Activated naive CD4-positive, alpha-beta T cell treated with anti-CD3 and anti-CD28 coated beads, Interleukin-2, amount 10 ng/mL, durations not matched to agents 7 days and 5 days (primary cell): ENCODE measurements around the gene BANK1.

Experiments used
- CTCF ChIA-PET: fragments of 350-600 bp; sonication (Branson Sonifier 250); formaldehyde crosslinking; loops from one replicate; lab custom pipeline; 2021; ENCODE audit warnings: antibody characterized with exemption; lab: Charles Lee
- DNase-seq: peaks from one replicate; pipeline ENCODE4 v3.0.0-alpha.2; 2020
- H3K27ac Mint-ChIP-seq: one replicate; pipeline ENCODE4 v1.8.0; 2021; ENCODE audit warnings: mild to moderate bottlenecking, moderate library complexity, mixed read lengths
- H3K27me3 Mint-ChIP-seq: one replicate; pipeline ENCODE4 v1.8.0; 2021; ENCODE audit warnings: mild to moderate bottlenecking, mixed read lengths
- H3K36me3 Mint-ChIP-seq: one replicate; pipeline ENCODE4 v1.8.0; 2021; ENCODE audit warnings: mixed read lengths
- H3K4me1 Mint-ChIP-seq: one replicate; pipeline ENCODE4 v1.8.0; 2021; ENCODE audit warnings: mixed read lengths
- H3K4me3 Mint-ChIP-seq: one replicate; pipeline ENCODE4 v1.8.0; 2021; ENCODE audit warnings: mild to moderate bottlenecking, moderate library complexity, mixed read lengths
- H3K9me3 Mint-ChIP-seq: one replicate; pipeline ENCODE4 v1.8.0; 2021; ENCODE audit warnings: mixed read lengths

The BANK1 gene

GRCh38 chr4:102022343-102022742 is 231.8 kb downstream of the BANK1 start:
- no peaks in the 10 kb centered on the region for H3K9me3 Mint-ChIP-seq
- no peaks in the 10 kb centered on the region for H3K36me3 Mint-ChIP-seq
- H3K27me3 Mint-ChIP-seq: no peaks in the 10 kb centered on the region
- no peak overlapping the region for H3K27ac Mint-ChIP-seq
- no peak for DNase-seq
- no peak overlapping the region for H3K4me3 Mint-ChIP-seq
- H3K4me1 Mint-ChIP-seq: no peaks in the 10 kb centered on the region
- CTCF ChIA-PET: no interaction called here

- CTCF ChIA-PET: no interaction called here
- DNase-seq: no peak
- no peaks in the 10 kb centered on the region for H3K36me3 Mint-ChIP-seq
- no peaks in the 10 kb centered on the region for H3K27me3 Mint-ChIP-seq
- no peak overlapping the region for H3K4me3 Mint-ChIP-seq
- no peak overlapping the region for H3K27ac Mint-ChIP-seq
- no peaks in the 10 kb centered on the region for H3K4me1 Mint-ChIP-seq
- H3K9me3 Mint-ChIP-seq: peaks cover 3% of the 10 kb centered on the region
Observed at GRCh38 chr4:102027961-102028360, 237.4 kb downstream of the BANK1 start.

- Mint-ChIP-seq H3K36me3 (no peaks in the 10 kb centered on the region), H3K9me3 (peaks cover 3% of the 10 kb centered on the region), H3K4me1 (no peaks in the 10 kb centered on the region), H3K4me3 (no peak overlapping the region), H3K27me3 (no peaks in the 10 kb centered on the region), H3K27ac (no peak overlapping the region)
- CTCF ChIA-PET: no interaction called here
- no peak for DNase-seq
Observed at GRCh38 chr4:102031406-102031805, 240.9 kb downstream of the BANK1 start.

GRCh38 chr4:102036016-102036415 is 245.5 kb downstream of the BANK1 start:
- no peaks in the 10 kb centered on the region for H3K36me3 Mint-ChIP-seq
- CTCF ChIA-PET: no interaction called here
- H3K4me1 Mint-ChIP-seq: no peaks in the 10 kb centered on the region
- H3K4me3 Mint-ChIP-seq: no peak overlapping the region
- DNase-seq: no peak
- H3K27me3 Mint-ChIP-seq: no peaks in the 10 kb centered on the region
- no peak overlapping the region for H3K27ac Mint-ChIP-seq
- H3K9me3 Mint-ChIP-seq: no peaks in the 10 kb centered on the region

- Mint-ChIP-seq H3K9me3 (no peaks in the 10 kb centered on the region), H3K27me3 (no peaks in the 10 kb centered on the region), H3K4me3 (no peak overlapping the region), H3K36me3 (no peaks in the 10 kb centered on the region), H3K4me1 (no peaks in the 10 kb centered on the region), H3K27ac (no peak overlapping the region)
- CTCF ChIA-PET: no interaction called here
- no peak for DNase-seq
Observed at GRCh38 chr4:102036619-102037376, 246.3 kb downstream of the BANK1 start.

- Mint-ChIP-seq H3K4me3 (no peak overlapping the region), H3K36me3 (no peaks in the 10 kb centered on the region), H3K9me3 (no peaks in the 10 kb centered on the region), H3K4me1 (no peaks in the 10 kb centered on the region), H3K27ac (no peak overlapping the region), H3K27me3 (no peaks in the 10 kb centered on the region)
- CTCF ChIA-PET: no interaction called here
- DNase-seq: no peak
Observed at GRCh38 chr4:102037566-102037965, 247.0 kb downstream of the BANK1 start.

- H3K4me3 Mint-ChIP-seq: no peak overlapping the region
- no peaks in the 10 kb centered on the region for H3K4me1 Mint-ChIP-seq
- CTCF ChIA-PET: no interaction called here
Observed at GRCh38 chr4:102042871-102043802, 252.6 kb downstream of the BANK1 start.

GRCh38 chr4:102047616-102048015 is 257.1 kb downstream of the BANK1 start:
- no peak overlapping the region for H3K4me3 Mint-ChIP-seq
- no peaks in the 10 kb centered on the region for H3K9me3 Mint-ChIP-seq
- no peak overlapping the region for H3K27ac Mint-ChIP-seq
- DNase-seq: no peak
- H3K36me3 Mint-ChIP-seq: no peaks in the 10 kb centered on the region
- peaks cover 4% of the 10 kb centered on the region for H3K27me3 Mint-ChIP-seq
- CTCF ChIA-PET: no interaction called here
- H3K4me1 Mint-ChIP-seq: peaks cover 1% of the 10 kb centered on the region

More at GRCh38 chr4:102042871-102043802, 252.6 kb downstream of the BANK1 start:
- Mint-ChIP-seq H3K9me3 (no peaks in the 10 kb centered on the region), H3K27ac (no peak overlapping the region), H3K27me3 (no peaks in the 10 kb centered on the region), H3K36me3 (no peaks in the 10 kb centered on the region)
- DNase-seq: no peak

GRCh38 chr4:102055805-102056204 is 265.3 kb downstream of the BANK1 start:
- no peak overlapping the region for H3K27ac Mint-ChIP-seq
- peaks cover 8% of the 10 kb centered on the region for H3K27me3 Mint-ChIP-seq
- DNase-seq: no peak
- CTCF ChIA-PET: no interaction called here
- H3K9me3 Mint-ChIP-seq: no peaks in the 10 kb centered on the region
- H3K36me3 Mint-ChIP-seq: no peaks in the 10 kb centered on the region
- H3K4me3 Mint-ChIP-seq: no peak overlapping the region
- H3K4me1 Mint-ChIP-seq: peaks cover 5% of the 10 kb centered on the region

GRCh38 chr4:102057122-102057521 is 266.6 kb downstream of the BANK1 start:
- Mint-ChIP-seq H3K27ac (no peak overlapping the region), H3K4me1 (peaks cover 5% of the 10 kb centered on the region), H3K36me3 (no peaks in the 10 kb centered on the region), H3K27me3 (peaks cover 5% of the 10 kb centered on the region), H3K4me3 (no peak overlapping the region), H3K9me3 (no peaks in the 10 kb centered on the region)
- CTCF ChIA-PET: no interaction called here
- no peak for DNase-seq

- Mint-ChIP-seq H3K4me3 (no peak overlapping the region), H3K4me1 (no peaks in the 10 kb centered on the region), H3K27me3 (peaks cover 7% of the 10 kb centered on the region), H3K36me3 (no peaks in the 10 kb centered on the region), H3K9me3 (no peaks in the 10 kb centered on the region), H3K27ac (no peak overlapping the region)
- no peak for DNase-seq
- CTCF ChIA-PET: no interaction called here
Observed at GRCh38 chr4:102061133-102061532, 270.6 kb downstream of the BANK1 start.

GRCh38 chr4:102064747-102065442 is 274.4 kb downstream of the BANK1 start:
- Mint-ChIP-seq H3K9me3 (no peaks in the 10 kb centered on the region), H3K27me3 (peaks cover 3% of the 10 kb centered on the region), H3K4me3 (no peak overlapping the region), H3K4me1 (no peaks in the 10 kb centered on the region), H3K36me3 (no peaks in the 10 kb centered on the region), H3K27ac (no peak overlapping the region)
- DNase-seq: no peak
- CTCF ChIA-PET: no interaction called here

- Mint-ChIP-seq H3K4me3 (no peak overlapping the region), H3K27me3 (no peaks in the 10 kb centered on the region), H3K4me1 (no peaks in the 10 kb centered on the region), H3K27ac (no peak overlapping the region), H3K36me3 (no peaks in the 10 kb centered on the region), H3K9me3 (no peaks in the 10 kb centered on the region)
- CTCF ChIA-PET: no interaction called here
- no peak for DNase-seq
Observed at GRCh38 chr4:102076622-102077021, 286.1 kb downstream of the BANK1 start.

GRCh38 chr4:102080184-102080583 is 289.7 kb downstream of the BANK1 start:
- Mint-ChIP-seq H3K27ac (no peak overlapping the region), H3K4me3 (no peak overlapping the region), H3K4me1 (no peaks in the 10 kb centered on the region), H3K9me3 (no peaks in the 10 kb centered on the region), H3K36me3 (no peaks in the 10 kb centered on the region), H3K27me3 (no peaks in the 10 kb centered on the region)
- CTCF ChIA-PET: no interaction called here
- DNase-seq: no peak
